ENCODE data around the gene BAIAP2L1. TPM values are rescaled to one million over a fixed set of nuclear protein-coding genes. Genes with fewer than 3 reads are reported as not detected.

The BAIAP2L1 gene
- total RNA-seq, 1 donor from 2014 or later: 20.6 TPM

GRCh38 chr7:98294798-98295382 is 106.0 kb downstream of the BAIAP2L1 start:
- peak; percentile 83 for DNase-seq (ENCODE audit: low spot score)
- no peak overlapping the region for H3K4me3 Mint-ChIP-seq (ENCODE audit: unreplicated experiment)
- no peaks in the 10 kb centered on the region for H3K9me3 Mint-ChIP-seq (ENCODE audit: unreplicated experiment)
- H3K27ac Mint-ChIP-seq (ENCODE audit: unreplicated experiment): peak overlapping the region; percentile 80
- peaks cover 15% of the 10 kb centered on the region for H3K4me1 Mint-ChIP-seq (ENCODE audit: unreplicated experiment)
- peak; percentile 58 for TF ChIP-seq CTCF (IDR thresholded peaks at IDR 0.05; ENCODE audit: unreplicated experiment)
- H3K36me3 Mint-ChIP-seq (ENCODE audit: low read depth, unreplicated experiment): peaks cover 5% of the 10 kb centered on the region
- peaks cover 2% of the 10 kb centered on the region for H3K27me3 Mint-ChIP-seq (ENCODE audit: unreplicated experiment)

GRCh38 chr7:98294326-98294725 is 106.6 kb downstream of the BAIAP2L1 start:
- peaks cover 2% of the 10 kb centered on the region for H3K27me3 Mint-ChIP-seq (ENCODE audit: unreplicated experiment)
- peaks cover 5% of the 10 kb centered on the region for H3K36me3 Mint-ChIP-seq (ENCODE audit: low read depth, unreplicated experiment)
- peak overlapping the region; percentile 42 for H3K4me3 Mint-ChIP-seq (ENCODE audit: unreplicated experiment)
- TF ChIP-seq CTCF (IDR thresholded peaks at IDR 0.05; ENCODE audit: unreplicated experiment): no peak
- DNase-seq (ENCODE audit: low spot score): no peak
- H3K9me3 Mint-ChIP-seq (ENCODE audit: unreplicated experiment): no peaks in the 10 kb centered on the region
- H3K27ac Mint-ChIP-seq (ENCODE audit: unreplicated experiment): peak overlapping the region; percentile 80
- H3K4me1 Mint-ChIP-seq (ENCODE audit: unreplicated experiment): peaks cover 15% of the 10 kb centered on the region

GRCh38 chr7:98293746-98294145 is 107.1 kb downstream of the BAIAP2L1 start:
- Mint-ChIP-seq H3K9me3 (ENCODE audit: unreplicated experiment) (no peaks in the 10 kb centered on the region), H3K4me3 (ENCODE audit: unreplicated experiment) (peak overlapping the region; percentile 31), H3K36me3 (ENCODE audit: low read depth, unreplicated experiment) (peaks cover 5% of the 10 kb centered on the region), H3K27ac (ENCODE audit: unreplicated experiment) (no peak overlapping the region), H3K27me3 (ENCODE audit: unreplicated experiment) (peaks cover 2% of the 10 kb centered on the region), H3K4me1 (ENCODE audit: unreplicated experiment) (peaks cover 15% of the 10 kb centered on the region)
- DNase-seq (ENCODE audit: low spot score): no peak
- TF ChIP-seq CTCF (IDR thresholded peaks at IDR 0.05; ENCODE audit: unreplicated experiment): no peak

GRCh38 chr7:98293265-98293664 is 107.6 kb downstream of the BAIAP2L1 start:
- peaks cover 4% of the 10 kb centered on the region for H3K27me3 Mint-ChIP-seq (ENCODE audit: unreplicated experiment)
- H3K4me1 Mint-ChIP-seq (ENCODE audit: unreplicated experiment): peaks cover 18% of the 10 kb centered on the region
- H3K27ac Mint-ChIP-seq (ENCODE audit: unreplicated experiment): no peak overlapping the region
- TF ChIP-seq CTCF (IDR thresholded peaks at IDR 0.05; ENCODE audit: unreplicated experiment): no peak
- H3K36me3 Mint-ChIP-seq (ENCODE audit: low read depth, unreplicated experiment): peaks cover 8% of the 10 kb centered on the region
- H3K4me3 Mint-ChIP-seq (ENCODE audit: unreplicated experiment): no peak overlapping the region
- no peaks in the 10 kb centered on the region for H3K9me3 Mint-ChIP-seq (ENCODE audit: unreplicated experiment)
- no peak for DNase-seq (ENCODE audit: low spot score)

GRCh38 chr7:98291717-98292116 is 109.2 kb downstream of the BAIAP2L1 start:
- peaks cover 3% of the 10 kb centered on the region for H3K36me3 Mint-ChIP-seq (ENCODE audit: low read depth, unreplicated experiment)
- H3K4me3 Mint-ChIP-seq (ENCODE audit: unreplicated experiment): no peak overlapping the region
- DNase-seq (ENCODE audit: low spot score): no peak
- H3K27ac Mint-ChIP-seq (ENCODE audit: unreplicated experiment): no peak overlapping the region
- H3K4me1 Mint-ChIP-seq (ENCODE audit: unreplicated experiment): peaks cover 21% of the 10 kb centered on the region
- no peak for TF ChIP-seq CTCF (IDR thresholded peaks at IDR 0.05; ENCODE audit: unreplicated experiment)
- H3K27me3 Mint-ChIP-seq (ENCODE audit: unreplicated experiment): peaks cover 4% of the 10 kb centered on the region
- no peaks in the 10 kb centered on the region for H3K9me3 Mint-ChIP-seq (ENCODE audit: unreplicated experiment)
